ENCODE measurements around the gene PALLD.

PALLD gene

GRCh38 chr4:168868044-168868781 lies 371.4 kb downstream of the PALLD start:
- in situ Hi-C loops (cut with HindIII; ENCODE audit: low pct_unique_long_range_greater_than_20kb, low sequenced_read_pairs), result no loop called here
- no peak for DNase-seq (ENCODE audit: low read depth in 1 of 2, low spot score in 1 of 2)
- TF ChIP-seq JUND (IDR thresholded peaks at IDR 0.05; ENCODE audit: low read depth), result no peak

- no peak for DNase-seq (ENCODE audit: low read depth in 1 of 2, low spot score in 1 of 2)
- TF ChIP-seq JUND (IDR thresholded peaks at IDR 0.05; ENCODE audit: low read depth), result no peak
- in situ Hi-C loops (cut with HindIII; ENCODE audit: low pct_unique_long_range_greater_than_20kb, low sequenced_read_pairs), result no loop called here
These were observed 371.9 kb downstream of the PALLD start for GRCh38 chr4:168868802-168869201.

- TF ChIP-seq JUND (IDR thresholded peaks at IDR 0.05; ENCODE audit: low read depth), result no peak
- DNase-seq (ENCODE audit: low read depth in 1 of 2, low spot score in 1 of 2), result no peak
- in situ Hi-C loops (cut with HindIII; ENCODE audit: low pct_unique_long_range_greater_than_20kb, low sequenced_read_pairs), result no loop called here
These were observed 373.2 kb downstream of the PALLD start for GRCh38 chr4:168870004-168870403.

GRCh38 chr4:168871632-168872031 lies 374.8 kb downstream of the PALLD start:
- no peak for TF ChIP-seq JUND (IDR thresholded peaks at IDR 0.05; ENCODE audit: low read depth)
- in situ Hi-C loops (cut with HindIII; ENCODE audit: low pct_unique_long_range_greater_than_20kb, low sequenced_read_pairs), result no loop called here
- DNase-seq (ENCODE audit: low read depth in 1 of 2, low spot score in 1 of 2), result no peak

- no peak for DNase-seq (ENCODE audit: low read depth in 1 of 2, low spot score in 1 of 2)
- no peak for TF ChIP-seq JUND (IDR thresholded peaks at IDR 0.05; ENCODE audit: low read depth)
- in situ Hi-C loops (cut with HindIII; ENCODE audit: low pct_unique_long_range_greater_than_20kb, low sequenced_read_pairs), result no loop called here
These were observed 377.2 kb downstream of the PALLD start for GRCh38 chr4:168874083-168874482.

GRCh38 chr4:168876106-168876505 lies 379.3 kb downstream of the PALLD start:
- in situ Hi-C loops (cut with HindIII; ENCODE audit: low pct_unique_long_range_greater_than_20kb, low sequenced_read_pairs), result no loop called here
- no peak for TF ChIP-seq JUND (IDR thresholded peaks at IDR 0.05; ENCODE audit: low read depth)
- no peak for DNase-seq (ENCODE audit: low read depth in 1 of 2, low spot score in 1 of 2)

GRCh38 chr4:168877511-168878491 lies 380.9 kb downstream of the PALLD start:
- TF ChIP-seq JUND (IDR thresholded peaks at IDR 0.05; ENCODE audit: low read depth), result no peak
- no peak for DNase-seq (ENCODE audit: low read depth in 1 of 2, low spot score in 1 of 2)
- in situ Hi-C loops (cut with HindIII; ENCODE audit: low pct_unique_long_range_greater_than_20kb, low sequenced_read_pairs), result no loop called here

- no peak for DNase-seq (ENCODE audit: low read depth in 1 of 2, low spot score in 1 of 2)
- in situ Hi-C loops (cut with HindIII; ENCODE audit: low pct_unique_long_range_greater_than_20kb, low sequenced_read_pairs), result no loop called here
- no peak for TF ChIP-seq JUND (IDR thresholded peaks at IDR 0.05; ENCODE audit: low read depth)
These were observed 381.8 kb downstream of the PALLD start for GRCh38 chr4:168878623-168879022.

- no peak for DNase-seq (ENCODE audit: low read depth in 1 of 2, low spot score in 1 of 2)
- no peak for TF ChIP-seq JUND (IDR thresholded peaks at IDR 0.05; ENCODE audit: low read depth)
- in situ Hi-C loops (cut with HindIII; ENCODE audit: low pct_unique_long_range_greater_than_20kb, low sequenced_read_pairs), result no loop called here
These were observed 382.3 kb downstream of the PALLD start for GRCh38 chr4:168879188-168879587.

GRCh38 chr4:168880072-168880675 lies 383.3 kb downstream of the PALLD start:
- TF ChIP-seq JUND (IDR thresholded peaks at IDR 0.05; ENCODE audit: low read depth), result no peak
- in situ Hi-C loops (cut with HindIII; ENCODE audit: low pct_unique_long_range_greater_than_20kb, low sequenced_read_pairs), result no loop called here

GRCh38 chr4:168880811-168881595 lies 384.2 kb downstream of the PALLD start:
- in situ Hi-C loops (cut with HindIII; ENCODE audit: low pct_unique_long_range_greater_than_20kb, low sequenced_read_pairs), result no loop called here
- no peak for DNase-seq (ENCODE audit: low read depth in 1 of 2, low spot score in 1 of 2)
- TF ChIP-seq JUND (IDR thresholded peaks at IDR 0.05; ENCODE audit: low read depth), result no peak

More at GRCh38 chr4:168880072-168880675, 383.3 kb downstream of the PALLD start:
- DNase-seq (ENCODE audit: low read depth in 1 of 2, low spot score in 1 of 2), result no peak
